ENCODE data around the gene ZNF454.

Gene ZNF454

DNA sequence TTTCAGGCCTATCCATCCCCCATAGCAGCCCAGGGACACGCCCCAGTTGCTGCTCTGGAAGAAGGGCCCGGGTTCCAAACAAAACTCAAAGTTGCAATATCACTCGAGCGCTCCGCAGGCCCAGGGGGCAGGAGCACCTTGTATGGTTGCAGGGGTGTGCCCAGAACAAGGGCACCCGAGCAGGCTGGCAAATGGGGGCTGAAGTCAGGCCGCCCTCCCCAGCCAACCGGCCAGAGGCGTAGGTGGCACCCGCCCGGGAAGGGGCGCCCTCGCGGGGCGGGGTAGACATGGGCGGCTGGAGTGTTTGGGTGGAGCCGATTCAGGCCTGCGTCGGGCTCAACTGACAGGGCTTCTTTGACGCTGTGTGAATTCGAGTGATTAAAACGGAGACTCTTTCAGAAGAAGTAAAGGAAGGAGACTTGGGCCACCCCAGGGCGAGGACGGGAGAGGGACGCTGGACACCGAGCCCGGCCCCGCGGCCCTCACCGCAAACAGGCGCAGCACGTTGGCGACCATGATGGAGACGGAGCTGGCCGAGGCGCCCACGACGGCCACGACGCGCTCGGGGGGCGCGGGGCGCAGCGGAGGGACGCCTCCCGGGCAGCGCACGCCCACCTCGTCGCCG is 53.1 kb downstream of the ZNF454 start:
- no peak for DNase-seq

GRCh38 chr5:178994580-178995340 is 53.8 kb downstream of the ZNF454 start, which contains the start of gene GRM6:
Gene GRM6, minus strand, starts transcription at chr5:178995320. Its CDS starts 376 bp downstream, at chr5:178994944.
- no peak for DNase-seq

GRCh38 chr5:178995341-178995690 is 54.3 kb downstream of the ZNF454 start:
- no peak for DNase-seq

DNA sequence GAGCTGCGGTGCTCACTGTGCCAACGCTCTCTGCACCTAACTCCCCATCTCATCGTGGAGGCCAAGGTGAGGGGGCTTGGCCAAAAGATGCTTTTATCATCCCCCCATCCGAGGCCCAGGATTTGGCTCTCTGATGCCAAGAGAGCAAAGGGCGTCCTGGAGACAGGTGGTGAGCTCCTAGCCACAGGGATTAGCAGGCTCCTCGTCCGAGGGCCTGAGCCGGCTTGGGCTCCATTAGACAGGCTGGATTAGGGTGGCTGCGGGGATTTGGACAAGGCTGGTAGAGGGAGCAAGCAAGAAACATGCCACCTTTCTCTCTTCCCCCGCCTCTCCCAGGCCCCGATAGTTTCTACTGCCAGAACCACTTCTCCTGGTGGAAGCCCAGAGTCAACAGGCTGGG is 55.2 kb downstream of the ZNF454 start:
- DNase-seq = no peak

- no peak for DNase-seq
These were observed 56.2 kb downstream of the ZNF454 start for GRCh38 chr5:178997191-178997590.

DNA sequence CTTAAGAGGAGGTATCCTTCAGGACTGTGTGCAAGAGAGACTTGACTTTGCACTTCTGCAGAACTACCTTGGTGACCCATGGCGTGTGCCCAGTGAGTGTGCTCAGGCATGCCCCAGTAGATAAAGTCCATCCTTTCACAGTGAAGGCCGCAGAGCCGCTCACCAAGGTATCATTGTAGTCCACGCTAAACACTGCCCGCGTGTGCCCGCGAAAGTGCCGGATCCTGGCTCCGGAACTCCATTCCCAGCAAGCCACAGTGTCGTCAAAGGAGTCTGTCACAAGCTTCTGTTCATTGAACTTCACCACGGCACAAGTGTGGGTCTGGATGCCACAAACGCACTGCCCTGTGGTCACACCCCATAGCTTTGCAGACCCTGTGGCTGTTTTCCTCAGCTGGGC is 57.4 kb downstream of the ZNF454 start:
- no peak for DNase-seq

DNA sequence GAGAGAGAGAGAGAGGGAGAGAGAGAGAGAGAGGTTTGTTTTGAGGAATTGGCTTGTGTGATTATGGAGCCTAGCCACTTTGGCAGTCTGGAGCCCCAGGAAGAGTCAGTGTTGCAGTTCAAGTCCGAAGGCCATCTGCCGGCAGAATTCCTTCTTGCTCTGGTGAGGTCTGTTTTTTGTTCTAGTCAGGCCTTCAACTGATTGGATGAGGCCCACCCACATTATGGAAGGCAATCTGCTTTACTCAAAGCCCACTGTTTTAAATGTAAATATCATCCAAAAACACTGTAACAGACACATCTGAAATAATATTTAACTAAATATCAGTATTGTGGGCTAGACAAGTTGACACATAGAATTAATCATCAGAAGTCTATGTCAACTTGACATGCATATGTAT is 65.6 kb downstream of the ZNF454 start:
- no peak for DNase-seq

DNA sequence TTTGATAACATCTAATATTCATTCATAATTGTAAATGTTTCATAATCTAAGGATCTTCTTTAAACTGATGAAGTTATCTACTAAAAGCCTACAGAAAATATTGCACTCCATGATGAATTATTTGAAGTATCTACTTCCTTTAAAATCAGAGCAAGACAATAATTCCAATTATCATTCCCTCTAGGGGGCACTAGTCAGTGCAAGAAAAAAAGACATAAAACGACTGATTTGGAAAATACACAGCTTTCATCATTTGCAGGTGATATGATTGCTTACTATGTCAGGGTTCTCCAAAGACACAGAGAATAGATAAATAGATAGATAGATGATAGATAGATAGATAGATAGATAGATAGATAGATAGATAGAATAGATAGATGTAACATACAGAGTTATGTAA is 67.7 kb downstream of the ZNF454 start:
- no peak for DNase-seq

Measured in hippocampal formation (tissue), 2 donors.